HG03460 (cell line): ENCODE measurements around the gene IGFL4.

ENCODE experiments used
- ATAC-seq: cut with Tn5 transposase; IDR thresholded peaks from one replicate; pipeline ENCODE4 v1.9.1; 2021; ENCODE audit not compliant: unreplicated experiment

IGFL4 gene

DNA sequence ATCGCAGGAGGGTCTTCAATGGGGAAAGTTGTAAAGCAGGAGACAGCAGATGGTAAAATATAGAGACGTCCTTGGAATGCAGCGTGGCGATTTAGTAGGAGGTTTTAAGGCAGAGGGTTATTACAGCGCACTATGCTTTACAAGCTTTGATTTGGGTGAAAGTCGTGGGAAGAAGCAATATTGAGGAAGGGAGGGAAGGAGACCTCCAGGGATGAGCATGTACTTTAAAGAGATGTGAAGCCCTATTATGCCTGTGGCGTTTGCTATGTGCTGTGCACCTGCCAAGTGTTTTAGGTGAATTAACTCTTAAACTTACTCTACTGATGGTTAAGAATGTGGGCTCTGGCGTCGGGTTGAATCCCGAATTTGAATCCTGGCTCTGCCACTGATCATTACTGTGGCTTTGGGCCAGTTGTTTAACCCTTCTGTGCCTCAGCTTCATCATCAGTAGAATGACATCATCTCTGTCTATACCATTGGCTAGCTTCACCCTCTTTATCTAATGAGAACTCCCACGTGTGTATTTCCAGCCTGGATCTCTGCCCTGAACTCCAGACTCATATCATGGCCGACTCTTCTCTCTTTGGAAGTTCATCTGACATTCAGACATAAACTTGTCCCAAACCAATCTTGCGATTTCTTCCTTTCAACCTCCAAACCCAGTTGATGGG lies 45.0 kb downstream of the IGFL4 start:
- no peak for ATAC-seq

DNA sequence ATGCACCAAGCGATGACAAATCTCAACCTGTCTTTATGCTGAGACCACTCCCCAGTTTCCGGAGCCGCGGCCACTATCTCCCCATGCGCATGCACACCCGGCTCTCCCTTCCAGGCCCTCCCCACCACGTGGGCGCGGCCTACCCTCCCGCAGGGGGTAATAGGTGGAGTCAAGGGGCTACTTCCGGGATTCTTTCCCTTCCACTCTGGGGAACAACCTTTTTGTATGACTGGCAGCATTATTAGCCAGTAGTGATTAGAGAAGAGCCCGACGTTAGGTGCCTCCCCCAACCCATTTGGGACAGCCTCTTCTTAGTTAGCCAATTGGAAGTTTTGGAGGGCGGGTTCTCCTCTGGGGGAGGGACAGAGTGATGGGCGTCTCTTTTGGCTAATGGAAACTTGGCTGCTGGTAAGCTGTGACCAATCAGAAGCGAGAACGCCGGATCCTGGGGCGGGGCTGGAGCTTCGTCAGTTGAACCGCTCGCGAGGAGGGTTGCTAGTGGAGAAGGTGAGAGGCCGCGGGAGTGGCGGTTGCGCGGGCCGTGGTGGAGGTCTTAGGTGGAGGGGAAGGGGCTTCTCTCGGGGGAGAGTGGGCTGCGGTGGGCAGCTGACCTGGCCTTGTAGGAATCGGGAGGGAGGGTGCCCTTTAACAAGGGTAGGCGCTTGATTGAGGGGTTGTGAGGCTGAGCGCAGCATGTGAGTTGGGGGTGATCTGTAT lies 45.6 kb downstream of the IGFL4 start, which contains the start of gene CCDC61:
Gene CCDC61 (plus strand): TSS at position 470 of the 717 bp plus-strand sequence. CDS start 7,552 bp downstream, outside the sequence.
- ATAC-seq: peak; percentile 98

DNA sequence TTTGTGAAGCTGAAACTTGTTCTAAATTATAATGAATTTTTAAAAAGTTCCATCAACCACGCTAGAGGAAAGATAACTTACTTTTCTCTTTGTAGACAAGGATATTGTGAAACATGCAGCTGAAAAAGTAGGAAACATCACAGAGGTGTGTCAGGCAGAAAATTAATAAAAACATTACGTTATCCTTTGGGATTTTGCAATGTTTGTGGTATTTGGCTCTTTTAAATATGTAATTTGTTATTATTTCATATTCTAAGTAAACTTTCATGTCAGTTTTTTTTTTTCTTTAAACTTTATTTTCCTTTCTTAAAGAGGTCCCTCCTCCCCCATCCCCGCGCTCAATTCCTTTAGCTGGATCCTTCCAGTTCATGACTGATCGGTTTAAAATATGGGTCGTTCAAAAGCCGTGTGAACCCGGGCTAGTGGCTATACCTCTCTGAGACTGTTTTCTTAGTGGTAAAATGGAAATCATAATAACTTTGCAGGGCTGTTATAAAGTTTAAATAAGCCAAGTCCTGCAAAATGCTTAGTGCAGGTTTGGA lies 46.3 kb downstream of the IGFL4 start:
- ATAC-seq: no peak

DNA sequence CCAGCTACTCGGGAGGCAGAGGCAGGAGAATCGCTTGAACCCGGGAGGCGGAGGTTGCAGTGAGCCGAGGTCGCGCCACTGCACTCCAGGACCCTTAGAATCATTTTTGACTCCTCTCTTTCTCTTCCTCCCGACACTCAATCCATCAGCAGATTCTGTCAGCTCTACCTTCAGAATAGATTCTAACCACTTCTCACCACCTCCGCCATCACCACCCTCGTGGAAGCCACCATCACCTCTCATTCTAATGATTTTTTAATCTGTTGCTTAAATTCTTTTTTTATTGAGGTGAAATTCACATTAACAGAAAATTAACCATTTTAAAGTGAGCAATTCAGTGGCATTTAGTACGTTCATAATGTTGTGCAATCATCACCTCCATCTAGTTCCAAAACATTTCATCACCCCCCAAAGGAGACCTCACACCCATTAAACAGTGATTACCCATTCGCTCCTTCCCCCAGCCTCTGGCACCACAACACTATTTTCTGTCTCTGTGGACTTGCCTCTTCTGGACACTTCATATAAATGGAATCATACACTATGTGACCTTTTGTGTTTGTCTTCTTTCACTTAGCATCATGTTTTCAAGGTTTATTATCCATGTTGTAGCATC lies 50.6 kb downstream of the IGFL4 start:
- ATAC-seq: no peak
